GM19238 (cell line): Measurements from ENCODE around the gene HLTF.

Experiments used
- DNase-seq: peaks from one replicate; pipeline ENCODE4 v3.0.0; 2011; ENCODE audit warnings: low spot score; ENCODE audit not compliant: insufficient read length

Gene HLTF

DNA sequence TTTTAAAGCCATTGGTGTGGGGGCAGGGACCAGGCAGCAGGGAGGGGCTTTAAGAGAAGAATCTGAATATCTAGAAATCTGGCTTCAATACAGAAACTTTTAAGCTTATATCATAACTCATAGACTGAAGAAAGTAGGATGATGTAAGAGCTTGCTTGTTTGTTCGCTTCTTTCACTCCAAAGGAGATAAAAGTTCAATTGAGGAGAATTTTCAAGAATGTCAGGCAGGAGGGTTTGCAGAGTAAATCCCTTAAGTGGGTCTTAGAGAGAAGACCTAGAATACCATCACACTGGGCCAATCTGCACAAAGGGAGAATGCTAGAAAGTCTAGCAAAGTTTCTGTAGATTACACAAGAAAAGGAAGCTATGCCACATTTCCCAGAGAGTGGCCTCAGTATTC, 4.1 kb upstream of the HLTF start:
- DNase-seq: no peak

DNA sequence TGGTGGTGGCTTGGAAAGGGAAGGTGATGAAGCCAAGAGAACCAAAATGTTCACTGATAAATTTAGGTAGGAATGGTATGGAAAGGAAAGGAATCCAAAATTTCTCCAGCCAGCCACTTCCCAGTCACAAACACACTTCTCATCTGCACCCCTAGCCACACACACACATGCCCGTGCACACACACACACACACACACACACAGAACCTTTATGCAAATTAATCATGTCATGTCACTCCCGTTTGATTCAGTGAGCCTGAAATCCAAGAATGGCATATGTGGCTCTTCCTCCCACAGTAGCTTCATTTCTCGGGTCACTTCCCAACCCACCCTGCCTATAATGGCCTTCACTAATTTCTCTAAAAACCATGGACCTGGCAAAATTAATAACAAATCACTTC, 3.1 kb upstream of the HLTF start:
- DNase-seq: no peak

DNA sequence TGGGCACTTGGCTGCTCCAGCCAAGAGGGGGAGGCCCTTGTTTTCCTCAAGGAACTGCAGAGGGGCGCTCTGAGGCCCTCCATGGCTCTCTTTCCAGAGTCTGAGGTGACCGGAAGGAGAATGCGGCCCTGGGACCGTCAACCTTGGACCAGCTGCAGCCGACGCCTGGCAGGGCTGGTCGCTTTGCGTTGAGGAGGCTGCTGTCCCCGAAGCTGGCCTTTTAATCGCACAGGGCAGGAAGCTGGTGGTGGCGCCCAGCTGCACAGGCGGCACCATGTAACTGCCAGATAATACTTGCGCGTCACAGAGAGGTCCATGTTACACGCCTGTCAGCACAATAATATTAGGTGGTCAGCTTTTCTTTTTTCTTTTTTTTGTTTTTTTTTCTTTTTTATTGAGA, 875 bp upstream of the HLTF start:
- DNase-seq: no peak

- DNase-seq: no peak
Observed at GRCh38 chr3:149085828-149086231, 503 bp downstream of the HLTF start.

GRCh38 chr3:149081772-149082171, 4.6 kb downstream of the HLTF start:
- DNase-seq: no peak

- no peak for DNase-seq
Observed at GRCh38 chr3:149080699-149081091, 5.6 kb downstream of the HLTF start.

GRCh38 chr3:149080011-149080698, 6.2 kb downstream of the HLTF start:
- DNase-seq: no peak

DNA sequence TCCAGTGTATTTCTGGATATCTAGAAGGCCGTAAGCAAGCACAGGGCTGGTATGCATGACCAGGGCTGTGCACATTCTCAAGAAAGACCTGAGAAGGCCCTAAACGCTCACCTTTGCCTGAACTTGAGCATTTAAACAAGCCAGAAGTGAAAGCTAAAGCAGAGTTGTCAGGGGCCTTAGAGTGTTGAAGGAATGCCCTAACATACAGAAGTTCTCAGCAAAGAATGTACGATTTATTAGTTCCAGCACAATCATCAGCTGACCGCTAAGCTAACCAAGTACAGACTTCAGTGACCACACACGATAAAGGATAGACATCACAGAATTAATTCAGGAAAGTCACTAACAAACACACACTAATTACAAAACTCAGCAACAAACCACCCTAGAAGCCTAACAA, 8.7 kb downstream of the HLTF start:
- DNase-seq: no peak

GRCh38 chr3:149067883-149068282, 18.4 kb downstream of the HLTF start:
- no peak for DNase-seq

- no peak for DNase-seq
Observed at GRCh38 chr3:149061776-149062175, 24.6 kb downstream of the HLTF start.

DNA sequence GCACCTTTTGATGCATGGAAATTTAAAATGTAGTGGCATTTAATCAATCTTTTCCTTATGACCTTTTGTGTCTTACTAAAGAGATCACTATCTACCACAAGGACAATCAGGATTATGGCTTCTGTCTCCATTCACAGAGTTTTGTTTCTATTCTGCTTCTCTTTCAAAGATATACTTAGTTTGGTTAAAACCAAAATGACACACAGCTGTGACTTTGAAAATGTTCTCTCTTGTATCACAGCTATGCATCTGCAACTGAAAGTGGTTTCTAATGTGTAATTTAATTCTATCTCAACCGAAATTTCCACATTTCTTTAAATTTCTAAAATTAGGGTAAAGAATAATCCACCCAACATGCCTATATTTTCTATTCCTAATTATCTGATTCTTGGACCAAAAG, 27.7 kb downstream of the HLTF start:
- DNase-seq: no peak

- DNase-seq: no peak
Observed at GRCh38 chr3:149058198-149058597, 28.1 kb downstream of the HLTF start.

DNA sequence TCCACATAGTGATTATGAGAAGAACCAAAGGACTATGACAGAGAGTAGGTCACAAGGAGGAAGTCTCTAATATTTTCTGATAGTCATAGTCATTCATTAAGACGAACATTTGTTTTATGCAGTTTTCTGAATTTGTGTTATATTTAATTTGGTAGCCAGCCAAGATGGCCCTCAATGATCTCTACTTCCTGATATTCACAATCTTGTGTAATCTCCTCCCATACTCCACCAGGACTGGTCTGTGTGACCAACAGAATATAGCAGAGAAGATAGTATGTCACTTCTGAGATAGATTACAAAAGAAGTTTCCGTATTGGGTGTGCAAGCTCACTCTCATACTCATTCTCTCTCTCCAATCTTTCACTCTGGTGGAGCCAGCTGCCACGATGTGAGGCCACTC, 30.8 kb downstream of the HLTF start:
- DNase-seq: no peak

DNA sequence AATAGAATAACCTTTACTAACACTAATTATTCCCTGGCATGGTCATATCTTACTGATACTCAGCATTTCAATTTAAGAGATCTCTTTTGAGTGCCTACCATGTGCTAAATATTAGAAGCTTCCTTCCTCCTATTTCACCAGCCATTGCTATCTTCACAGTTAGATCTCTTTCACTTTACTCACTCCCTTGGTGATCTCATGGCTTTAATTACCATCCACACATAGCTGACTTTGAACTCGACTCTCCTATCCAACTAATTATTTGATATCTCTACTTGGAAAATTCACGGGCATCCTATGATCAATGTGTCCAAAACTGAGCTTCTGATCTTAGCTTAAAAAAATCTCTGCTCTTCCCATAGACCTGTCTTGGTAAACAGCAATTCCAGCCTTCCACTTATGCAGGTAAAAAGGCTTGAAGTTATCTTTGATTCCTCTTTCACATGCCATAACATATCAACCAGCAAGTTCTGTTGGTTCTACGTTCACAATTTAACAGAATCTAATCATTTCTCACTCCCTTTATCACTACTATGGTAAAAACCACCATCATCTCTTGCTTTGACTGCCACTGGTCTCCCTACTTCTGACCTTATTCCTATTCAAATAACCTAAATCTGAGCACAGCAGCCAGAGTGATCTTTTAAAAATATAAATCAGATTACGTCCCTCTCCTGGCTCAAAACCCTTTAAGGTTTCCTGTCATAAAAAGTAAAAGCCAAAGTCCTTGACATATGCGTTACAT, 41.8 kb downstream of the HLTF start:
- DNase-seq: no peak

DNA sequence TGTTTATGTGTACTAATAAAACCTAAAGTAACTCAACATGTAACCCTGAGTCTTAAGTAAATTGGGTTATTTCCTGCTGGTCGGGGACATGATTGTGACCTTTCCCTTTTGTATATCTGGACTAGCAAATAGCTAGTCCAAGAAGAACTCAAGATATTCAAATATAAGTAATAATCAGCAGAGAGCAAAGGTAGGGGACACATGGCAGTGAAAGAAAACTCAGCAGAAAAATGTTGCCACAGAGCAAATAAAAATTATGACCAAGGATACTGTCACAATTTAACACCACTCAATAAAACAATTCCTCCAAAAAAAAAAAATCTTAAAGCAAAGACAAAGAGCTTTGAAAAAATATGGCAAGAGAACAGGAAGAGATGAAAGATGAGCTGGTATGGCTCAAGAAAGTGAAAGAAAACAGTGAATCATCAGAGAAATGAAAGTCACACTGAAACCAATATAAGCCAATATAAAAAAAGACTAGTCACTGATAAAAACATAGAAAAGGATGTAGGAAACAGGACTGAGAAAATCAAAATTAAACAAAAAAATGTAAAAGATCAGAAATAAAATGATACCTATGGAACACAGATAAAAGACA, 43.4 kb downstream of the HLTF start:
- DNase-seq: no peak

GRCh38 chr3:149038322-149038721, 48.0 kb downstream of the HLTF start:
- no peak for DNase-seq

DNA sequence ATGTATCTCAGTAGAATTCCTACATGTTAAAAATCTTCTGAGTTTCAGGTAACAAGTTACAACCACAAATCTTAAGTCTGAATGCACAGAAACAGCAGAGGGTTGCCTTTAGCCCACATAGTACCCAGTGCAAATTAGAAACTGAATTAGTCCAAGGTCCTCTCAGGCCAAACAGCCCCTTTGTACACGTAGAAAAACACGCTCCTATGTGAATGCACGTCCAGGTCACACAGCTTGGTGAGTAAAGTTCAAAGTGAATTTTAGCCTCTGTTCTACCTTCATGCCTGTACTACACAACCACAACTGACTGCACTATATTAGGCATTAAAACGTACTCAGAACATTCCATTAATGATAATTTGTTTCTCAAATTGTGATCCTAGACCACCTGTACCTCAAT, 48.6 kb downstream of the HLTF start:
- DNase-seq: no peak

- no peak for DNase-seq
Observed at GRCh38 chr3:149031096-149031495, 55.2 kb downstream of the HLTF start.

GRCh38 chr3:149026718-149027117, 59.6 kb downstream of the HLTF start:
- DNase-seq: no peak

- no peak for DNase-seq
Observed at GRCh38 chr3:149023951-149024350, 62.4 kb downstream of the HLTF start.

DNA sequence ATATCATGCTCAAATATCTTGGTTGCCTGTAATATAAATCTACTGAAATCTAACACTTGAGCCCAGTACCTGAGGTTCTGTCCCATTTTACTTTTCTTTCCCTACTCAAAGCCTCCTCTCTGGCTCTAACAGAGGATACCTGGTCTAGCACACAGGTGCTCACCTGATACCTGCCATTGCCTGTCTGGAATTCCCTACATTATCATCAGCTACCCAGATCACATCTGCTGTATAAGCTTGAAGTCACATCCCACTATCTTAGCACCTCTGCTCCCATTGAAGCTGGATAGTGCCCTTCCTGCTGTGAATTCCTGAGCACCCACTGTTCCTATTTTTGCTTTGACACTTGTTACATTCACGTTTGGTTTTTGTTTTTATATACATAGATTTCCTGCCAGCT, 64.5 kb downstream of the HLTF start:
- no peak for DNase-seq

DNA sequence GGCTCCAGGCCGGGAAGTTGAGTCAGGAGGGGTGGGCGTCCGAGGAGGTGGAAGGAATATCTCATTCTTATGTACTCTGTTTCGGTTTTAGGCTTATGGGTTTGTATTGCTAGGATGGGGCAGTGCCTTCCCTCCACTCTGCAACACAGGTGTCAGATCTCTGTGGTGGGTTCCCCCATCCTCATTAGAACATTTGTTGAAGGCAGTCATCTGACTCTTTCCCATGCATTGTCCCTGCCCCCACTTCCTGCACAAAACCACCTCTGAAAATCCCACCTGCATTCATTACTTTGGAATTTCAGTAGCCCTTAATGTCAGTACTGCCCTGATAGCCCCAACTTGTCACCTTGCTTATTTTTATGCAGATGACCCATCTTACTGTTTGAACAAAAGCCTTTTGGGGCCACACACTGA, 65.5 kb downstream of the HLTF start:
- no peak for DNase-seq
